Keratinocyte (primary cell): Measurements from ENCODE around the gene ADAMTS15. TPM values are rescaled to one million over a fixed set of nuclear protein-coding genes. Genes with fewer than 3 reads are reported as not detected.

ENCODE experiments used
- DNase-seq: peaks from one replicate; pipeline ENCODE4 v3.0.0-alpha.2; 2011; ENCODE audit warnings: low read depth, missing footprints, low spot score
- FAIRE-seq: peaks from 2 replicates; lab custom pipeline; 2011; peaks lifted over from hg19 to GRCh38; lab: Jason Lieb, UNC
- H2AFZ ChIP-seq: 2 replicates; pipeline ENCODE4 v1.6.0; 2012; ENCODE audit warnings: low read length, control low read depth, inconsistent platforms; ENCODE audit not compliant: control insufficient read depth
- H3K27ac ChIP-seq: 2 replicates; pipeline ENCODE4 v1.5.1; 2011; ENCODE audit warnings: low read length; ENCODE audit not compliant: control insufficient read depth, insufficient read depth
- H3K27me3 ChIP-seq: 3 replicates; pipeline ENCODE4 v1.6.0; 2011; ENCODE audit warnings: low read length; ENCODE audit not compliant: control insufficient read depth, insufficient read depth; ENCODE audit errors: extremely low read depth
- H3K36me3 ChIP-seq, 2 experiments: 2 replicates in 1 of 2; 3 replicates in 1 of 2; pipeline ENCODE4 v1.5.1; 2011; ENCODE audit warnings: low read length in 2 of 2, mild to moderate bottlenecking in 1 of 2; ENCODE audit not compliant: control insufficient read depth in 2 of 2, insufficient read depth in 2 of 2; ENCODE audit errors: extremely low read depth in 1 of 2
- H3K4me1 ChIP-seq: 3 replicates; pipeline ENCODE4 v1.5.1; 2011; ENCODE audit warnings: low read length; ENCODE audit not compliant: control insufficient read depth, insufficient read depth; ENCODE audit errors: extremely low read depth
- H3K4me2 ChIP-seq: 3 replicates; pipeline ENCODE4 v1.6.0; 2011; ENCODE audit warnings: low read depth, low read length; ENCODE audit not compliant: control insufficient read depth, insufficient read depth; ENCODE audit errors: extremely low read depth
- H3K4me3 ChIP-seq, 3 experiments: fragments of 200-600 bp in 1 of 3; sonication (generic) in 1 of 3; 2 replicates in 2 of 3; 3 replicates in 1 of 3; pipeline ENCODE4 v1.5.1; 2011 to 2016; ENCODE audit warnings: low read length in 3 of 3, mild to moderate bottlenecking in 3 of 3, control low read depth in 2 of 3, inconsistent platforms in 1 of 3, low read depth in 1 of 3, mixed read lengths in 1 of 3, mixed run types in 1 of 3, moderate library complexity in 1 of 3; ENCODE audit not compliant: control insufficient read depth in 2 of 3, insufficient read depth in 2 of 3; ENCODE audit errors: extremely low read depth in 1 of 3
- H3K79me2 ChIP-seq: 2 replicates; pipeline ENCODE4 v1.6.0; 2012; ENCODE audit warnings: low read length; ENCODE audit not compliant: control insufficient read depth, insufficient read depth
- H3K9ac ChIP-seq: 3 replicates; pipeline ENCODE4 v1.6.0; 2011; ENCODE audit warnings: low read length; ENCODE audit not compliant: control insufficient read depth, insufficient read depth; ENCODE audit errors: extremely low read depth
- H3K9me1 ChIP-seq: 3 replicates; pipeline ENCODE4 v1.6.0; 2011; ENCODE audit warnings: low read length; ENCODE audit not compliant: control insufficient read depth, insufficient read depth; ENCODE audit errors: extremely low read depth
- H3K9me3 ChIP-seq: 2 replicates; pipeline ENCODE4 v1.5.1; 2012; ENCODE audit warnings: low read depth, low read length; ENCODE audit not compliant: control insufficient read depth
- H4K20me1 ChIP-seq: 3 replicates; pipeline ENCODE4 v1.6.0; 2011; ENCODE audit warnings: low read length; ENCODE audit not compliant: control insufficient read depth, insufficient read depth; ENCODE audit errors: extremely low read depth
- EZH2 ChIP-seq: IDR thresholded peaks from one replicate; pipeline ENCODE4 v1.6.1; 2012; ENCODE audit warnings: inconsistent platforms, mild to moderate bottlenecking, low read length, moderate library complexity
- dilution Hi-C: fragments of 300-500 bp; cut with MboI; formaldehyde crosslinking; loops from one replicate; pipeline ENCODE4 v1.7.0; 2020; ENCODE audit warnings: low sequenced_read_pairs; ENCODE audit not compliant: extremely low pct_ligation_motif_present
- polyA plus RNA-seq, 5 experiments: library from polyadenylated mRNA; depleted of rRNA in 3 of 5; stranded (reverse) in 3 of 5; stranded (forward) in 1 of 5; unstranded in 1 of 5; fragments of >200 nt; gene quantifications; 1 replicate in 1 of 5; 2 replicates in 3 of 5; 3 replicates in 1 of 5; pipeline versions ENCODE4 v1.2.1 to v1.2.3, GENCODE V29; 2011 to 2012; ENCODE audit warnings: missing spikeins in 2 of 5, low read depth in 1 of 5, low replicate concordance in 1 of 5
- TF ChIP-seq, protein P1 (sequence below), 3 experiments: IDR thresholded peaks in 1 of 3; conservative IDR thresholded peaks in 1 of 3; optimal IDR thresholded peaks in 1 of 3; 2 replicates in 2 of 3; 3 replicates in 1 of 3; pipeline versions ENCODE3 to v1.5.1; 2011; ENCODE audit warnings: low read length in 3 of 3, mild to moderate bottlenecking in 3 of 3, moderate library complexity in 2 of 3, control low read depth in 1 of 3, inconsistent platforms in 1 of 3; ENCODE audit not compliant: insufficient read depth in 2 of 3; ENCODE audit errors: extremely low read depth in 1 of 3

ADAMTS15 gene
- polyA plus RNA-seq, 1 donor (not counting 4 experiments of a cell fraction or from before 2014, with no cell fraction given), result 0.30 TPM

DNA sequence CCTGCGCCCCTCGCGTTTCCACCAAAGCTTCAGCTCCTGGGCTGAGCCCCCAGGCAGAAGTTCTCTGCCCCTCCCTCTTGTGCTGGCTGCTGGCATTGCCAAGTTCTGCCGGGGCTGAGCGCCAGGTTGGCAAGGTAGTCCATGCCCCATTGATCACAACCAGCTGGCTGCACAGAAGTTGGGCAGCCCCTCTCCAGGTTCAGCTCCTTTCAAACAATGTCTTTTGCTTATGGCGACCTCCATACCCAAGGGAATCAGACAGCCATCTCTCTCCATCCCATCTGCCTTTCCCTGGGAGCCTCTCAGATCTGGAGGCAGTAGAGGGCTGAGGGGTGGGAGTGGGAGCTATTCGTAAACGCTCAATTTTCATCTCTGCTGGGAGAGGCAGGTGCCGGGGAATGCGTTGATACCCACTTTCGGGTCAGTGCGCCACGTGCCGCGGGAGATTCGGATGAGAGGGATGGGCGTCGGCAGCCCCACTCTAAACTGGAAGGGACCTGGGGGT, 21.6 kb upstream of the ADAMTS15 start:
- Histone ChIP-seq H3K27ac (no peak overlapping the region), H3K4me1 (no peaks in the 10 kb centered on the region), H4K20me1 (no peaks in the 10 kb centered on the region), H2AFZ (no peak overlapping the region), H3K9ac (no peak overlapping the region), H3K79me2 (no peaks in the 10 kb centered on the region), H3K27me3 (peaks cover 74% of the 10 kb centered on the region), H3K4me2 (no peak overlapping the region), H3K9me3 (no peaks in the 10 kb centered on the region), H3K36me3 (no peaks in the 10 kb centered on the region), H3K9me1 (no peaks in the 10 kb centered on the region), H3K4me3 (no peak overlapping the region)
- FAIRE-seq, result no peak
- no peak for DNase-seq
- dilution Hi-C loops, result no loop called here
- TF ChIP-seq, protein P1, sequence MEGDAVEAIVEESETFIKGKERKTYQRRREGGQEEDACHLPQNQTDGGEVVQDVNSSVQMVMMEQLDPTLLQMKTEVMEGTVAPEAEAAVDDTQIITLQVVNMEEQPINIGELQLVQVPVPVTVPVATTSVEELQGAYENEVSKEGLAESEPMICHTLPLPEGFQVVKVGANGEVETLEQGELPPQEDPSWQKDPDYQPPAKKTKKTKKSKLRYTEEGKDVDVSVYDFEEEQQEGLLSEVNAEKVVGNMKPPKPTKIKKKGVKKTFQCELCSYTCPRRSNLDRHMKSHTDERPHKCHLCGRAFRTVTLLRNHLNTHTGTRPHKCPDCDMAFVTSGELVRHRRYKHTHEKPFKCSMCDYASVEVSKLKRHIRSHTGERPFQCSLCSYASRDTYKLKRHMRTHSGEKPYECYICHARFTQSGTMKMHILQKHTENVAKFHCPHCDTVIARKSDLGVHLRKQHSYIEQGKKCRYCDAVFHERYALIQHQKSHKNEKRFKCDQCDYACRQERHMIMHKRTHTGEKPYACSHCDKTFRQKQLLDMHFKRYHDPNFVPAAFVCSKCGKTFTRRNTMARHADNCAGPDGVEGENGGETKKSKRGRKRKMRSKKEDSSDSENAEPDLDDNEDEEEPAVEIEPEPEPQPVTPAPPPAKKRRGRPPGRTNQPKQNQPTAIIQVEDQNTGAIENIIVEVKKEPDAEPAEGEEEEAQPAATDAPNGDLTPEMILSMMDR (optimal IDR thresholded peaks at IDR 0.05 in 1 of 3, IDR thresholded peaks at IDR 0.05 in 1 of 3, conservative IDR thresholded peaks at IDR 0.05 in 1 of 3; ENCODE audit: extremely low read depth in 1 of 3, insufficient read depth in 2 of 3, low read length in 3 of 3), result no peak
- no peak for TF ChIP-seq EZH2

DNA sequence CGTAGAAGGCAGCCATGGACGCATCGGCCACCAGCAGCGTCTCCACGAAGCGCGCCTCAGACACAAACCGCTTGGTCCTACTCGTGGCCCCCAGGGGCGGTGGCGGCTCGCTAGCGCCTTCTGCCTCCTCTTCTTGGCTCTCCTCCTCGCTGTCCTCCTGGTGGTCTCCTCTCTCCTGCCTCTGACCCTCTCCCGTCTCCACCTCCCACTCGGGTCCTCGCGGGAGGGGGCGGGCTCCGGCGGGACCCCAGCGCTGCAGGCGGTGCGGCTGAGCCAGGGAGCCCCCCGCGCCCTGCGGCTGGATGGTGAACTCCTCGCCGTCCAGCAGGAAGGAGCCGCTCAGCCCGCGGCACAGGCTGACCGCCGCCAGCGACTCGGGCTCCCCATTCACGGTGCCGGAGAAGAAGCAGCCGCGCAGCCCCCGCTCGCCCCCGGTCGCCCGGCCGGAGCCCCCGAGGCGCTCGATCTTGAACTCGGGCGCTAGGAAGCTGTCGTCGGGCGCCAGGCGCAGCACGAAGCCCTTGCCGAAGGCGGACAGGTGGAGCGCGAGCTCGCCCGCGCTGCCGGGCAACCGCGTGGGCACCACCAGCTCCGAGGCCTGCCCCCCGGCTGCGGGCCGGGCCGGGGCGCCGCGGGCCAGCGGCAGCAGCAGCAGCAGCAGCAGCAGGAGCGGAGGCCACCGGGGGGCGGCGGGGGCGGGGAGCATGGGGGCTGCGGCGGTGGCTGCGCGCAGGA, 20.7 kb upstream of the ADAMTS15 start:
- DNase-seq (no peak), FAIRE-seq (no peak)
- dilution Hi-C loops, result no loop called here
- Histone ChIP-seq H3K9me1 (no peaks in the 10 kb centered on the region), H3K36me3 (no peaks in the 10 kb centered on the region), H2AFZ (no peak overlapping the region), H3K4me1 (no peaks in the 10 kb centered on the region), H3K27me3 (peaks cover 74% of the 10 kb centered on the region), H3K9me3 (no peaks in the 10 kb centered on the region), H3K27ac (no peak overlapping the region), H4K20me1 (no peaks in the 10 kb centered on the region), H3K9ac (no peak overlapping the region), H3K4me2 (peak overlapping the region; percentile 41), H3K4me3 (peak overlapping the region in 1 of 3 experiments; percentile 14), H3K79me2 (no peaks in the 10 kb centered on the region)
- peak; percentile 99 for TF ChIP-seq EZH2
- TF ChIP-seq, protein P1 (optimal IDR thresholded peaks at IDR 0.05 in 1 of 3, IDR thresholded peaks at IDR 0.05 in 1 of 3, conservative IDR thresholded peaks at IDR 0.05 in 1 of 3; ENCODE audit: extremely low read depth in 1 of 3, insufficient read depth in 2 of 3, low read length in 3 of 3), result peak in 1 of 3 experiments; percentile 33
